Ovary (tissue), 3 donors: ENCODE measurements around the gene GNAS-AS1.

ENCODE experiments used
- CTCF ChIP-seq, 3 donors: fragments of 450-650 bp in 2 of 3; fragments of 200-600 bp in 1 of 3; IDR thresholded peaks; one replicate each; pipeline versions ENCODE4 v1.5.1 to v1.8.0; 2016 to 2022; ENCODE audit warnings: antibody characterized with exemption in 3 of 3, mild to moderate bottlenecking in 1 of 3
- POLR2A ChIP-seq: fragments of 450-650 bp; IDR thresholded peaks from one replicate; pipeline ENCODE4 v1.6.1; 2017; ENCODE audit warnings: antibody characterized with exemption, mild to moderate bottlenecking, moderate library complexity
- donor health status: DM: no; HTN: no; CAD: no.

- no peak for TF ChIP-seq POLR2A
- TF ChIP-seq CTCF (IDR thresholded peaks at IDR 0.05) = no peak
These were observed 39.3 kb upstream of the GNAS-AS1 start for GRCh38 chr20:58889798-58890517.
